HEK293T (cell line): ENCODE measurements around the gene FRK.
"Not testable (repeated sequence)": the region's sequence is repeated elsewhere in the genome, so short reads cannot be mapped to it uniquely, and the experiment has no call there.

Source experiments
- ARNT ChIP-seq: fragments of 450-650 bp; IDR thresholded peaks from 2 replicates; pipeline ENCODE4 v1.6.1; 2017; ENCODE audit warnings: mild to moderate bottlenecking
- FOXA1 ChIP-seq: fragments of 450-650 bp; IDR thresholded peaks from 2 replicates; pipeline ENCODE4 v1.6.1; 2016; ENCODE audit warnings: mild to moderate bottlenecking
- FOXM1 ChIP-seq: fragments of 450-650 bp; IDR thresholded peaks from 2 replicates; pipeline ENCODE4 v1.6.1; 2017; ENCODE audit warnings: mild to moderate bottlenecking, borderline replicate concordance
- L3MBTL2 ChIP-seq: fragments of 450-650 bp; conservative IDR thresholded peaks from 2 replicates; pipeline ENCODE4 v1.6.1; 2016; ENCODE audit warnings: mild to moderate bottlenecking
- LEF1 ChIP-seq: fragments of 450-650 bp; IDR thresholded peaks from 2 replicates; pipeline ENCODE4 v1.6.1; 2017; ENCODE audit warnings: mild to moderate bottlenecking, borderline replicate concordance
- NFRKB ChIP-seq: fragments of 450-650 bp; IDR thresholded peaks from 2 replicates; pipeline ENCODE4 v1.6.1; 2016; ENCODE audit warnings: mild to moderate bottlenecking, moderate library complexity
- SP1 ChIP-seq: fragments of 450-650 bp; IDR thresholded peaks from 2 replicates; pipeline ENCODE4 v1.6.1; 2017
- SUZ12 ChIP-seq: fragments of 450-650 bp; IDR thresholded peaks from 2 replicates; pipeline ENCODE4 v1.6.1; 2016; ENCODE audit warnings: mild to moderate bottlenecking
- TARDBP ChIP-seq: fragments of 450-650 bp; IDR thresholded peaks from 2 replicates; pipeline ENCODE4 v1.6.1; 2016
- ZNF384 ChIP-seq: fragments of 450-650 bp; IDR thresholded peaks from 2 replicates; pipeline ENCODE4 v1.6.1; 2016

DNA sequence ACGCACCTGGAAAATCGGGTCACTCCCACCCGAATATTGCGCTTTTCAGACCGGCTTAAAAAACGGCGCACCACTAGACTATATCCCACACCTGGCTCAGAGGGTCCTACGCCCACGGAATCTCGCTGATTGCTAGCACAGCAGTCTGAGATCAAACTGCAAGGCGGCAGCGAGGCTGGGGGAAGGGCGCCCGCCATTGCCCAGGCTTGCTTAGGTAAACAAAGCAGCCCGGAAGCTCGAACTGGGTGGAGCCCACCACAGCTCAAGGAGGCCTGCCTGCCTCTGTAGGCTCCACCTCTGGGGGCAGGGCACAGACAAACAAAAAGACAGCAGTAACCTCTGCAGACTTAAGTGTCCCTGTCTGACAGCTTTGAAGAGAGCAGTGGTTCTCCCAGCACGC is 100.4 kb downstream of the FRK start:
- TF ChIP-seq ZNF384, FOXM1, NFRKB, L3MBTL2, TARDBP, LEF1, FOXA1, ARNT, SUZ12, SP1: not testable (repeated sequence)
